ENCODE measurements around the gene ARRB1. TPM values are rescaled to one million over a fixed set of nuclear protein-coding genes. Genes with fewer than 3 reads are reported as not detected.

Gene ARRB1
- total RNA-seq, 1 experiment from 2014 or later = 90.1 TPM

- DNase-seq (ENCODE audit: low spot score) (no peak), ATAC-seq (peak; percentile 7)
- CTCF ChIA-PET = interaction anchor here (0.6 to 5.1 kb wide), 20 partner anchors 8 to 199 kb away, joined by 3 to 36 read pairs (median 4); partner anchors contain the start of gene ARRB1
- H3K27me3 Mint-ChIP-seq (ENCODE audit: low read depth) = no peaks in the 10 kb centered on the region
- POLR2A ChIA-PET = interaction anchor here (0.6 to 1.3 kb wide), 4 partner anchors 10 to 98 kb away, joined by 3 to 6 read pairs (median 3); no protein-coding TSS in a partner anchor
- peaks cover 99% of the 10 kb centered on the region for H3K4me1 Mint-ChIP-seq
- peaks cover 4% of the 10 kb centered on the region; the same call in 1 of the 2 replicates for H3K36me3 Mint-ChIP-seq
- no peak overlapping the region for H3K4me3 Mint-ChIP-seq
- TF ChIP-seq CBFB (CRISPR knock-in tag; IDR thresholded peaks at IDR 0.05; ENCODE audit: low read depth) (no peak), ZNF317 (CRISPR knock-in tag; IDR thresholded peaks at IDR 0.05; ENCODE audit: borderline replicate concordance, low read depth) (no peak), EMX1 (CRISPR knock-in tag; IDR thresholded peaks at IDR 0.05) (no peak), ATF1 (CRISPR knock-in tag; IDR thresholded peaks at IDR 0.05) (no peak), PREB (CRISPR knock-in tag; IDR thresholded peaks at IDR 0.05; ENCODE audit: borderline replicate concordance) (no peak), TCF7 (CRISPR knock-in tag; IDR thresholded peaks at IDR 0.05; ENCODE audit: low read depth) (no peak), JAZF1 (CRISPR knock-in tag; IDR thresholded peaks at IDR 0.05) (no peak), OVOL2 (CRISPR knock-in tag; IDR thresholded peaks at IDR 0.05; ENCODE audit: borderline replicate concordance) (no peak), HMGA2 (CRISPR knock-in tag; IDR thresholded peaks at IDR 0.05) (no peak), NFYB (CRISPR knock-in tag; conservative IDR thresholded peaks at IDR 0.05; ENCODE audit: low read depth) (no peak), MLX (CRISPR knock-in tag; IDR thresholded peaks at IDR 0.05) (no peak), ZNF425 (CRISPR knock-in tag; conservative IDR thresholded peaks at IDR 0.05) (no peak), ATF2 (CRISPR knock-in tag; IDR thresholded peaks at IDR 0.05; ENCODE audit: borderline replicate concordance, low read depth) (no peak), ZNF671 (CRISPR knock-in tag; IDR thresholded peaks at IDR 0.05) (no peak), MXD4 (CRISPR knock-in tag; IDR thresholded peaks at IDR 0.05; ENCODE audit: borderline replicate concordance) (no peak), CTCF (IDR thresholded peaks at IDR 0.05) (no peak)
- TF ChIP-seq, protein P1, sequence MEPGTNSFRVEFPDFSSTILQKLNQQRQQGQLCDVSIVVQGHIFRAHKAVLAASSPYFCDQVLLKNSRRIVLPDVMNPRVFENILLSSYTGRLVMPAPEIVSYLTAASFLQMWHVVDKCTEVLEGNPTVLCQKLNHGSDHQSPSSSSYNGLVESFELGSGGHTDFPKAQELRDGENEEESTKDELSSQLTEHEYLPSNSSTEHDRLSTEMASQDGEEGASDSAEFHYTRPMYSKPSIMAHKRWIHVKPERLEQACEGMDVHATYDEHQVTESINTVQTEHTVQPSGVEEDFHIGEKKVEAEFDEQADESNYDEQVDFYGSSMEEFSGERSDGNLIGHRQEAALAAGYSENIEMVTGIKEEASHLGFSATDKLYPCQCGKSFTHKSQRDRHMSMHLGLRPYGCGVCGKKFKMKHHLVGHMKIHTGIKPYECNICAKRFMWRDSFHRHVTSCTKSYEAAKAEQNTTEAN (CRISPR knock-in tag; IDR thresholded peaks at IDR 0.05) = no peak
- TF ChIP-seq, protein P2, sequence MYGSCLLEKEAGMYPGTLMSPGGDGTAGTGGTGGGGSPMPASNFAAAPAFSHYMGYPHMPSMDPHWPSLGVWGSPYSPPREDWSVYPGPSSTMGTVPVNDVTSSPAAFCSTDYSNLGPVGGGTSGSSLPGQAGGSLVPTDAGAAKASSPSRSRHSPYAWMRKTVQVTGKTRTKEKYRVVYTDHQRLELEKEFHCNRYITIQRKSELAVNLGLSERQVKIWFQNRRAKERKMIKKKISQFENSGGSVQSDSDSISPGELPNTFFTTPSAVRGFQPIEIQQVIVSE (CRISPR knock-in tag; IDR thresholded peaks at IDR 0.05; ENCODE audit: borderline replicate concordance) = no peak
- TF ChIP-seq, protein P3, sequence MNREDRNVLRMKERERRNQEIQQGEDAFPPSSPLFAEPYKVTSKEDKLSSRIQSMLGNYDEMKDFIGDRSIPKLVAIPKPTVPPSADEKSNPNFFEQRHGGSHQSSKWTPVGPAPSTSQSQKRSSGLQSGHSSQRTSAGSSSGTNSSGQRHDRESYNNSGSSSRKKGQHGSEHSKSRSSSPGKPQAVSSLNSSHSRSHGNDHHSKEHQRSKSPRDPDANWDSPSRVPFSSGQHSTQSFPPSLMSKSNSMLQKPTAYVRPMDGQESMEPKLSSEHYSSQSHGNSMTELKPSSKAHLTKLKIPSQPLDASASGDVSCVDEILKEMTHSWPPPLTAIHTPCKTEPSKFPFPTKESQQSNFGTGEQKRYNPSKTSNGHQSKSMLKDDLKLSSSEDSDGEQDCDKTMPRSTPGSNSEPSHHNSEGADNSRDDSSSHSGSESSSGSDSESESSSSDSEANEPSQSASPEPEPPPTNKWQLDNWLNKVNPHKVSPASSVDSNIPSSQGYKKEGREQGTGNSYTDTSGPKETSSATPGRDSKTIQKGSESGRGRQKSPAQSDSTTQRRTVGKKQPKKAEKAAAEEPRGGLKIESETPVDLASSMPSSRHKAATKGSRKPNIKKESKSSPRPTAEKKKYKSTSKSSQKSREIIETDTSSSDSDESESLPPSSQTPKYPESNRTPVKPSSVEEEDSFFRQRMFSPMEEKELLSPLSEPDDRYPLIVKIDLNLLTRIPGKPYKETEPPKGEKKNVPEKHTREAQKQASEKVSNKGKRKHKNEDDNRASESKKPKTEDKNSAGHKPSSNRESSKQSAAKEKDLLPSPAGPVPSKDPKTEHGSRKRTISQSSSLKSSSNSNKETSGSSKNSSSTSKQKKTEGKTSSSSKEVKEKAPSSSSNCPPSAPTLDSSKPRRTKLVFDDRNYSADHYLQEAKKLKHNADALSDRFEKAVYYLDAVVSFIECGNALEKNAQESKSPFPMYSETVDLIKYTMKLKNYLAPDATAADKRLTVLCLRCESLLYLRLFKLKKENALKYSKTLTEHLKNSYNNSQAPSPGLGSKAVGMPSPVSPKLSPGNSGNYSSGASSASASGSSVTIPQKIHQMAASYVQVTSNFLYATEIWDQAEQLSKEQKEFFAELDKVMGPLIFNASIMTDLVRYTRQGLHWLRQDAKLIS (CRISPR knock-in tag; IDR thresholded peaks at IDR 0.05; ENCODE audit: borderline replicate concordance) = no peak
- H3K27ac Mint-ChIP-seq = peak overlapping the region; percentile 88
- H3K9me3 Mint-ChIP-seq = no peaks in the 10 kb centered on the region
These were observed 11.6 kb downstream of the ARRB1 start for GRCh38 chr11:75339685-75340409.
